Bronchial epithelial cell (primary cell): Measurements from ENCODE around the gene PATJ. TPM values are rescaled to one million over a fixed set of nuclear protein-coding genes. Genes with fewer than 3 reads are reported as not detected.

ENCODE experiments used
- DNase-seq: peaks from one replicate; pipeline ENCODE4 v3.0.0-alpha.2; 2010; ENCODE audit warnings: low read depth
- FAIRE-seq: peaks from 2 replicates; lab custom pipeline; 2011; peaks lifted over from hg19 to GRCh38; lab: Jason Lieb, UNC
- H3K27me3 ChIP-seq: 2 replicates; pipeline ENCODE4 v1.5.1; 2011; ENCODE audit warnings: low read length; ENCODE audit not compliant: control insufficient read depth, insufficient read depth
- H3K36me3 ChIP-seq: 2 replicates; pipeline ENCODE4 v1.5.1; 2011; ENCODE audit warnings: low read length; ENCODE audit not compliant: control insufficient read depth, insufficient read depth
- H3K4me3 ChIP-seq: 2 replicates; pipeline ENCODE4 v1.5.1; 2011; ENCODE audit warnings: mild to moderate bottlenecking, low read depth, low read length, control low read depth
- total RNA-seq: library from RNA; depleted of rRNA; stranded (reverse); fragments of >200 nt; gene quantifications from 2 replicates; pipeline ENCODE4 v1.2.1, GENCODE V29; 2014
- TF ChIP-seq, protein P1 (sequence below): IDR thresholded peaks from 2 replicates; pipeline ENCODE4 v1.5.1; 2011; ENCODE audit warnings: mild to moderate bottlenecking, moderate library complexity, low read length, control low read depth, inconsistent platforms; ENCODE audit not compliant: insufficient read depth, severe bottlenecking

PATJ gene
- total RNA-seq, 1 donor from 2014 or later, result 46.6 TPM

DNA sequence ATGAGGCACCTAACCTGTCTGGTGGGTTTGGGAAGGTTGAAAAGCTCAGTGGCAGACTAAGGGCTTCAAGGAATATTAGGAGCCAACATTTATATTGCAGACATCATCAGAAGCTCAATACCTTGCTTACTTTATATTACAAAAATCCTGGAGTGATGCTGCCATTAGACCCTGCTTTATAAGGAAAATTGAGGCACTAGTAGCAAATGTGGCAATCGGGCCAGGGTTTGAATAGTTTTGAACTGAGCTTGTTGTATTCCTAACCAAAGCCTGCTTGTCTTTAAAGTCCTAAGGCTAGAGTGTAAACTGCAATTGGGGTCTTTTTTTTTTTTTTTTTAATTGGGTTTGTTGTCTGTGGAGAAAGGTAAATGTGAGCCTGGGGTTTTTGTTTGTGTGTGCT, 466.7 kb downstream of the PATJ start:
- no peak for FAIRE-seq
- DNase-seq, result no peak

DNA sequence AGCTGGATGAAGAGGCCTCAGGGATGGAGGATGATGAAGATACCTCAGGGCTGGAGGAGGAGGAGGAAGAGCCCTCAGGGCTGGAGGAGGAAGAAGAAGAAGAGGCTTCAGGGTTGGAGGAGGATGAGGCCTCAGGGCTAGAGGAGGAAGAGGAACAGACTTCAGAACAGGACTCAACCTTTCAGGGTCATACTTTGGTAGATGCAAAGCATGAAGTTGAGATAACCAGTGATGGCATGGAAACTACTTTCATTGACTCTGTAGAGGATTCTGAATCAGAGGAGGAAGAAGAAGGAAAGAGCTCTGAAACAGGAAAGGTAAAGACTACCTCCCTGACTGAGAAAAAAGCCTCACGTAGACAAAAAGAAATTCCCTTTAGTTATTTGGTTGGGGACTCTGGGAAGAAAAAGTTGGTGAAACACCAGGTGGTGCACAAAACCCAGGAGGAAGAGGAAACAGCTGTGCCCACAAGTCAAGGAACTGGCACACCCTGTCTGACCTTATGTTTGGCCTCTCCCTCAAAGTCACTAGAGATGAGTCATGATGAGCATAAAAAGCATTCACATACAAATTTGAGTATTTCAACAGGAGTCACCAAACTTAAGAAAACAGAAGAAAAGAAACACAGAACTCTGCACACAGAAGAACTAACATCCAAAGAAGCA, 467.8 kb downstream of the PATJ start:
- H3K27me3 ChIP-seq, result no peaks in the 10 kb centered on the region
- TF ChIP-seq, protein P1, sequence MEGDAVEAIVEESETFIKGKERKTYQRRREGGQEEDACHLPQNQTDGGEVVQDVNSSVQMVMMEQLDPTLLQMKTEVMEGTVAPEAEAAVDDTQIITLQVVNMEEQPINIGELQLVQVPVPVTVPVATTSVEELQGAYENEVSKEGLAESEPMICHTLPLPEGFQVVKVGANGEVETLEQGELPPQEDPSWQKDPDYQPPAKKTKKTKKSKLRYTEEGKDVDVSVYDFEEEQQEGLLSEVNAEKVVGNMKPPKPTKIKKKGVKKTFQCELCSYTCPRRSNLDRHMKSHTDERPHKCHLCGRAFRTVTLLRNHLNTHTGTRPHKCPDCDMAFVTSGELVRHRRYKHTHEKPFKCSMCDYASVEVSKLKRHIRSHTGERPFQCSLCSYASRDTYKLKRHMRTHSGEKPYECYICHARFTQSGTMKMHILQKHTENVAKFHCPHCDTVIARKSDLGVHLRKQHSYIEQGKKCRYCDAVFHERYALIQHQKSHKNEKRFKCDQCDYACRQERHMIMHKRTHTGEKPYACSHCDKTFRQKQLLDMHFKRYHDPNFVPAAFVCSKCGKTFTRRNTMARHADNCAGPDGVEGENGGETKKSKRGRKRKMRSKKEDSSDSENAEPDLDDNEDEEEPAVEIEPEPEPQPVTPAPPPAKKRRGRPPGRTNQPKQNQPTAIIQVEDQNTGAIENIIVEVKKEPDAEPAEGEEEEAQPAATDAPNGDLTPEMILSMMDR, result peak; percentile 21
- no peak overlapping the region for H3K4me3 ChIP-seq
- FAIRE-seq (no peak), DNase-seq (peak; percentile 85)
- no peaks in the 10 kb centered on the region for H3K36me3 ChIP-seq

More for the DNA sequence above, 466.7 kb downstream of the PATJ start:
- Histone ChIP-seq H3K4me3 (no peak overlapping the region), H3K36me3 (no peaks in the 10 kb centered on the region), H3K27me3 (no peaks in the 10 kb centered on the region)
- TF ChIP-seq, protein P1, result no peak

DNA sequence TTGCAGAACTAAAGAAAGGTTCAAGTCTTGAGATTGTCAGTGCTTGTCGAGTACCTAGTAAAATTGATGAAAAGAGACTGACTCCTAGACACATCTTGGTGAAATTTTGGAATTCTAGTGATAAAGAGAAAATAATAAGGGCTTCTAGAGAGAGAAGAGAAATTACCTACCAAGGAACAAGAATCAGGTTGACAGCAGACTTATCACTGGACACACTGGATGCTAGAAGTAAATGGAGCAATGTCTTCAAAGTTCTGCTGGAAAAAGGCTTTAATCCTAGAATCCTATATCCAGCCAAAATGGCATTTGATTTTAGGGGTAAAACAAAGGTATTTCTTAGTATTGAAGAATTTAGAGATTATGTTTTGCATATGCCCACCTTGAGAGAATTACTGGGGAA, 468.7 kb downstream of the PATJ start:
- H3K27me3 ChIP-seq, result no peaks in the 10 kb centered on the region
- TF ChIP-seq, protein P1, result no peak
- DNase-seq (no peak), FAIRE-seq (no peak)
- H3K36me3 ChIP-seq, result no peaks in the 10 kb centered on the region
- no peak overlapping the region for H3K4me3 ChIP-seq

DNA sequence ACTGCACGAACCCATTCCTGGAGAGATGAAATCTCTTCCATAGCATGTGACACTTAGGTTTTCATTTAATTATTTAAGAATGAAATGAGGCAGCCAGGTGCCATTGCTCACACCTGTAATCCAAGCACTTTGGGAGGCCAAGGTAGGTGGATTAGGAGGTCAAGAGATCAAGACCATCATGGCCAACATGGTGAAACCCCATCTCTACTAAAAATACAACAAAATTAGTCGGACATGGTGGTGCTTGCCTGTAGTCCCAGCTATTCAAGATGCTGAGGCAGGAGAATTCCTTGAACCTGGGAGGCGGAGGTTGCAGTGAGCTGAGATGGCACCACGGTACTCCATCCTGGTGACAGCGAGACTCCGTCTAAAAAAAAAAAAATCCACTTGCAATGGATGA, 470.1 kb downstream of the PATJ start:
- DNase-seq, result no peak
- FAIRE-seq, result no peak
- Histone ChIP-seq H3K4me3 (no peak overlapping the region), H3K27me3 (no peaks in the 10 kb centered on the region), H3K36me3 (no peaks in the 10 kb centered on the region)
- TF ChIP-seq, protein P1, result no peak

DNA sequence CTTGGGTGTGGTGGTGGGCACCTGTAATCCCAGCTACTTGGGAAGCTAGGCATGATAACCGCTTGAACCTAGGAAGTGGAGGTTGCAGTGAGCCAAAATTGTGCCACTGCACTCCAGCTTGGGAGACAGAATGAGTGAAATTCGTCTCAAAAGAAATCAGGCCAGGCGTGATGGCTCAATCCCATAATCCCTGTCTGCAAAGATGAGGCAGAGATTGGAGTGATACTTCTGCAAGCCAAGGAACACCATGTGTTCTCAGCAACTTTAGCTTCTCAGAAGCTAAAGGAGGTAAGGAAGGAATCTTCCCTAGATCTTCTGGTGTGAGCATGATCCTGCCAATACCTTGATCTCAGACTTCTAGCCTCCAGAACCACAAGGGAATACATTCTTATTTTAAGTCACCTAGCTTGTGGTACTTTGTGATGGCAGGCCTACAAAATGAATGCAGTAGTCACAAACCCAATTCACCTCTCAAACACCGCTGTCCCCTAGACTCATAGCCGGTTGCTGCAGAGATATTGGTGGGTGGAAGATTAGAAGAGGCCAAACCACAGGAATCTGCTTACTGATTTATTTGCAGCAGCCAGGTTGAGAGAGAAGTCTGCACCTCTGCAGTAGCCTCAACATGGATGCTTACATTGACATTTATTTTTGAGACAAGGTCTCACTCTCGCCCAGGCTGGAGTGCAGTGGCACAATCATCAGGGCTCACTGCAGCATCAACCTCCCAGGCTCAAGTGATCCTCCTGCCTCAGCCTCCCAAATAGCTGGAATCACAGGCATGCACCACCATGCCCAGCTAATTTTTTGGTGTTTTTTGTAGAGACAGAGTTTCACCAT, 471.0 kb downstream of the PATJ start:
- no peak for FAIRE-seq
- TF ChIP-seq, protein P1, result no peak
- Histone ChIP-seq H3K36me3 (no peaks in the 10 kb centered on the region), H3K4me3 (no peak overlapping the region), H3K27me3 (no peaks in the 10 kb centered on the region)
- no peak for DNase-seq
